Endothelial cell of umbilical vein (primary cell): ENCODE data around the gene ZNF831. TPM values are rescaled to one million over a fixed set of nuclear protein-coding genes. Genes with fewer than 3 reads are reported as not detected.

Source experiments
- BruUV-seq: library from RNA; stranded (reverse); fragments of 400-500 nt; replicated peaks from 2 replicates; lab custom pipeline; 2021; lab: Mats Ljungman, UMichigan
- CTCF ChIA-PET: fragments of 300-600, 350-600 bp; sonication (Branson Sonifier 250); formaldehyde crosslinking; loops from one replicate; lab custom pipeline; 2021; ENCODE audit warnings: antibody characterized with exemption, inconsistent platforms; lab: Charles Lee
- POLR2A ChIA-PET: fragments of 300-600, 350-600 bp; sonication (Branson Sonifier 250); formaldehyde crosslinking; loops from one replicate; lab custom pipeline; 2021; ENCODE audit warnings: antibody characterized with exemption, inconsistent platforms; lab: Charles Lee
- DNase-seq: peaks from one replicate; pipeline ENCODE4 v3.0.0-alpha.2; 2011; ENCODE audit warnings: low read depth, low spot score
- FAIRE-seq: peaks from 2 replicates; lab custom pipeline; 2011; peaks lifted over from hg19 to GRCh38; lab: Jason Lieb, UNC
- H2AFZ ChIP-seq: 2 replicates; pipeline ENCODE4 v1.6.0; 2012; ENCODE audit warnings: low read depth, low read length, control low read depth, inconsistent platforms
- H3K27ac ChIP-seq: 2 replicates; pipeline ENCODE4 v1.5.1; 2011; ENCODE audit warnings: low read depth, mild to moderate bottlenecking, control low read depth, low read length, moderate library complexity; ENCODE audit not compliant: insufficient read depth
- H3K27me3 ChIP-seq, 2 experiments: 2 replicates each; pipeline versions ENCODE4 v1.6.0 to v1.6.1; 2011; ENCODE audit warnings: low read length in 2 of 2, mixed read lengths in 1 of 2; ENCODE audit not compliant: control insufficient read depth in 2 of 2, insufficient read depth in 2 of 2
- H3K36me3 ChIP-seq, 2 experiments: 2 replicates in 1 of 2; 3 replicates in 1 of 2; pipeline ENCODE4 v1.5.1; 2011; ENCODE audit warnings: low read length in 2 of 2, mild to moderate bottlenecking in 1 of 2, moderate library complexity in 1 of 2; ENCODE audit not compliant: control insufficient read depth in 2 of 2, insufficient read depth in 2 of 2; ENCODE audit errors: extremely low read depth in 1 of 2
- H3K4me1 ChIP-seq: 3 replicates; pipeline ENCODE4 v1.5.1; 2011; ENCODE audit warnings: mild to moderate bottlenecking, low read length; ENCODE audit not compliant: control insufficient read depth, insufficient read depth; ENCODE audit errors: extremely low read depth
- H3K4me2 ChIP-seq: 2 replicates; pipeline ENCODE4 v1.6.1; 2011; ENCODE audit warnings: low read length, control low read depth, mixed read lengths; ENCODE audit not compliant: insufficient read depth
- H3K4me3 ChIP-seq, 3 experiments: fragments of 200-600 bp in 1 of 3; sonication (generic), shearing (Covaris generic) in 1 of 3; replicated peaks in 1 of 3; 2 replicates each; pipeline ENCODE4 v1.5.1; 2011 to 2016; ENCODE audit warnings: control low read depth in 3 of 3, low read length in 3 of 3, mild to moderate bottlenecking in 2 of 3, inconsistent platforms in 1 of 3, low read depth in 1 of 3, moderate library complexity in 1 of 3; ENCODE audit not compliant: insufficient read depth in 1 of 3
- H3K79me2 ChIP-seq: 2 replicates; pipeline ENCODE4 v1.6.0; 2012; ENCODE audit warnings: low read length, inconsistent platforms; ENCODE audit not compliant: control insufficient read depth, insufficient read depth
- H3K9ac ChIP-seq: replicated peaks from 2 replicates; pipeline ENCODE3; 2011; ENCODE audit warnings: low read length, control low read depth; ENCODE audit not compliant: insufficient read depth; ENCODE audit errors: extremely low read depth
- H3K9me1 ChIP-seq: replicated peaks from 3 replicates; pipeline ENCODE4 v1.6.0; 2011; ENCODE audit warnings: mild to moderate bottlenecking, low read length; ENCODE audit not compliant: control insufficient read depth, insufficient read depth; ENCODE audit errors: extremely low read depth
- H3K9me3 ChIP-seq: replicated peaks from 2 replicates; pipeline ENCODE4 v1.5.1; 2012; ENCODE audit warnings: low read length, inconsistent platforms; ENCODE audit not compliant: control insufficient read depth, insufficient read depth
- H4K20me1 ChIP-seq: replicated peaks from 2 replicates; pipeline ENCODE3; 2011; ENCODE audit warnings: mild to moderate bottlenecking, low read length; ENCODE audit not compliant: control insufficient read depth, insufficient read depth; ENCODE audit errors: extremely low read depth
- EZH2 ChIP-seq: IDR thresholded peaks from 2 replicates; pipeline ENCODE4 v1.6.1; 2012; ENCODE audit warnings: borderline replicate concordance, low read depth, mild to moderate bottlenecking, moderate library complexity, low read length, inconsistent platforms; ENCODE audit not compliant: severe bottlenecking
- FOS ChIP-seq: IDR thresholded peaks from 2 replicates; pipeline ENCODE4 v1.6.1; 2011; ENCODE audit warnings: mild to moderate bottlenecking, low read length, moderate library complexity, borderline replicate concordance; ENCODE audit not compliant: insufficient read depth
- GATA2 ChIP-seq: IDR thresholded peaks from 2 replicates; pipeline ENCODE4 v1.7.0; 2011; ENCODE audit warnings: low read depth, mild to moderate bottlenecking, moderate library complexity, mixed read lengths, low read length; ENCODE audit not compliant: insufficient read length, insufficient read depth
- JUN ChIP-seq: IDR thresholded peaks from 2 replicates; pipeline ENCODE4 v1.6.1; 2011; ENCODE audit warnings: borderline replicate concordance, low read depth; ENCODE audit not compliant: insufficient read length, insufficient read depth
- MAX ChIP-seq: IDR thresholded peaks from 2 replicates; pipeline ENCODE4 v1.6.1; 2011; ENCODE audit not compliant: insufficient read depth, insufficient read length
- MYC ChIP-seq: IDR thresholded peaks from one replicate; pipeline ENCODE4 v1.6.1; 2011; ENCODE audit warnings: mild to moderate bottlenecking, low read depth, low read length
- POLR2A ChIP-seq: IDR thresholded peaks from 2 replicates; pipeline ENCODE4 v1.6.1; 2012; ENCODE audit warnings: low read depth, mild to moderate bottlenecking, control low read depth, low read length
- POLR2AphosphoS5 ChIP-seq: IDR thresholded peaks from 2 replicates; pipeline ENCODE4 v1.6.1; 2012; ENCODE audit warnings: low read depth, mild to moderate bottlenecking, control low read depth, low read length, moderate library complexity; ENCODE audit not compliant: insufficient read depth
- dilution Hi-C: fragments of 300-500 bp; cut with MboI; formaldehyde crosslinking; loops from one replicate; pipeline ENCODE4 v1.15.0; 2019; ENCODE audit warnings: low sequenced_read_pairs; ENCODE audit not compliant: extremely low pct_ligation_motif_present
- intact Hi-C: fragments of 100-400 bp; cut with micrococcal nuclease; formaldehyde crosslinking; loops from one replicate; pipeline ENCODE4 v1.10.0; 2022
- polyA plus RNA-seq, 4 experiments: library from polyadenylated mRNA; depleted of rRNA in 3 of 4; stranded (reverse) in 3 of 4; unstranded in 1 of 4; fragments of >200 nt; gene quantifications; 2 replicates each; pipeline versions ENCODE4 v1.2.1 to v1.2.3, GENCODE V29; 2011 to 2012; ENCODE audit warnings: missing spikeins in 1 of 4
- total RNA-seq: library from RNA; stranded (reverse); gene quantifications from 2 replicates; pipeline ENCODE4 v1.2.3, GENCODE V29; 2021
- TF ChIP-seq, protein P1 (sequence below), 2 donors: IDR thresholded peaks; 1 replicate in 1 of 2; 2 replicates in 1 of 2; pipeline ENCODE4 v1.5.1; 2011; ENCODE audit warnings: low read length in 2 of 2, mild to moderate bottlenecking in 2 of 2, moderate library complexity in 2 of 2, control low read depth in 1 of 2, inconsistent platforms in 1 of 2, low read depth in 1 of 2; ENCODE audit not compliant: insufficient read depth in 1 of 2; ENCODE audit errors: extremely low read depth in 1 of 2

The ZNF831 gene
- total and polyA plus RNA-seq, 2 donors (not counting 3 experiments of a cell fraction or from before 2014, with no cell fraction given): not detected

- POLR2A ChIA-PET: no interaction called here
- H3K4me1 ChIP-seq: no peaks in the 10 kb centered on the region
- H3K79me2 ChIP-seq: no peaks in the 10 kb centered on the region
- no peak overlapping the region for H2AFZ ChIP-seq
- no peaks in the 10 kb centered on the region for H3K9me1 ChIP-seq
- no peaks in the 10 kb centered on the region for H3K9me3 ChIP-seq
- no peaks in the 10 kb centered on the region for H4K20me1 ChIP-seq
- BruUV-seq: no TSS peak
- no peak overlapping the region for H3K4me2 ChIP-seq
- H3K27me3 ChIP-seq: no peaks in the 10 kb centered on the region
- no peak overlapping the region for H3K9ac ChIP-seq
- dilution Hi-C loops (no loop called here), intact Hi-C loops (no loop called here)
- no peak overlapping the region for H3K27ac ChIP-seq
- no peak for FAIRE-seq
- DNase-seq: no peak
- no peaks in the 10 kb centered on the region for H3K36me3 ChIP-seq
- H3K4me3 ChIP-seq: no peak overlapping the region
- no peak for TF ChIP-seq JUN
- TF ChIP-seq POLR2AphosphoS5: no peak
- no peak for TF ChIP-seq MYC
- TF ChIP-seq EZH2: no peak
- TF ChIP-seq FOS: no peak
- TF ChIP-seq MAX: no peak
- TF ChIP-seq GATA2: no peak
- TF ChIP-seq, protein P1, sequence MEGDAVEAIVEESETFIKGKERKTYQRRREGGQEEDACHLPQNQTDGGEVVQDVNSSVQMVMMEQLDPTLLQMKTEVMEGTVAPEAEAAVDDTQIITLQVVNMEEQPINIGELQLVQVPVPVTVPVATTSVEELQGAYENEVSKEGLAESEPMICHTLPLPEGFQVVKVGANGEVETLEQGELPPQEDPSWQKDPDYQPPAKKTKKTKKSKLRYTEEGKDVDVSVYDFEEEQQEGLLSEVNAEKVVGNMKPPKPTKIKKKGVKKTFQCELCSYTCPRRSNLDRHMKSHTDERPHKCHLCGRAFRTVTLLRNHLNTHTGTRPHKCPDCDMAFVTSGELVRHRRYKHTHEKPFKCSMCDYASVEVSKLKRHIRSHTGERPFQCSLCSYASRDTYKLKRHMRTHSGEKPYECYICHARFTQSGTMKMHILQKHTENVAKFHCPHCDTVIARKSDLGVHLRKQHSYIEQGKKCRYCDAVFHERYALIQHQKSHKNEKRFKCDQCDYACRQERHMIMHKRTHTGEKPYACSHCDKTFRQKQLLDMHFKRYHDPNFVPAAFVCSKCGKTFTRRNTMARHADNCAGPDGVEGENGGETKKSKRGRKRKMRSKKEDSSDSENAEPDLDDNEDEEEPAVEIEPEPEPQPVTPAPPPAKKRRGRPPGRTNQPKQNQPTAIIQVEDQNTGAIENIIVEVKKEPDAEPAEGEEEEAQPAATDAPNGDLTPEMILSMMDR (IDR thresholded peaks at IDR 0.05; ENCODE audit: extremely low read depth in 1 of 2, insufficient read depth in 1 of 2, low read depth in 1 of 2, low read length in 2 of 2): no peak
- no peak for TF ChIP-seq POLR2A
- CTCF ChIA-PET: no interaction called here
These were observed 17.5 kb upstream of the ZNF831 start for GRCh38 chr20:59145924-59146779.
